ENCODE measurements around the gene TNRC18. TPM values are rescaled to one million over a fixed set of nuclear protein-coding genes. Genes with fewer than 3 reads are reported as not detected.

Gene TNRC18
- polyA plus RNA-seq, 1 of the 3 experiments (the other 2 are of a cell fraction): 34.4 TPM

GRCh38 chr7:5467645-5468044 is 44.0 kb upstream of the TNRC18 start (continued):
- no peak for TF ChIP-seq IRF3 (IDR thresholded peaks at IDR 0.05; ENCODE audit: low read depth, low read length)
- TF ChIP-seq GATA2 (CRISPR knock-in tag; IDR thresholded peaks at IDR 0.05): no peak
- no peak for TF ChIP-seq SIN3A (IDR thresholded peaks at IDR 0.05; ENCODE audit: borderline replicate concordance, low read depth, low read length)
- TF ChIP-seq MEF2A (IDR thresholded peaks at IDR 0.05; ENCODE audit: borderline replicate concordance, low read depth): no peak
- no peak for TF ChIP-seq NRF1 (IDR thresholded peaks at IDR 0.05; ENCODE audit: low read depth, low read length)

- H3K4me1 ChIP-seq (ENCODE audit: control insufficient read depth in 1 of 2, insufficient read depth in 2 of 2, low read depth in 1 of 2, low read length in 1 of 2): no peaks in the 10 kb centered on the region; a peak in 1 of 4 replicates
- TF ChIP-seq TAF1 (IDR thresholded peaks at IDR 0.05; ENCODE audit: borderline replicate concordance, low read depth, low read length): no peak
- no peak for TF ChIP-seq POLR2AphosphoS5 (IDR thresholded peaks at IDR 0.05; ENCODE audit: low read depth, low read length)
- TF ChIP-seq EP300 (IDR thresholded peaks at IDR 0.05; ENCODE audit: borderline replicate concordance in 1 of 2, low read depth in 1 of 2, low read length in 1 of 2): no peak
- no peak for TF ChIP-seq RFX5 (IDR thresholded peaks at IDR 0.05; ENCODE audit: low read length)
- TF ChIP-seq EZH2phosphoT487 (IDR thresholded peaks at IDR 0.05; ENCODE audit: borderline replicate concordance, low read depth): no peak
- ChIA-PET CTCF (interaction anchor here (0.9 to 2.4 kb wide), 2 partner anchors 12 to 16 kb away, joined by 3 to 13 read pairs; no protein-coding TSS in a partner anchor), POLR2A (no interaction called here)
- H3K9me2 ChIP-seq: no peaks in the 10 kb centered on the region
- no peak overlapping the region for H3K4me2 ChIP-seq
- no peak for DNase-seq
- no peaks in the 10 kb centered on the region for H4K20me1 ChIP-seq (ENCODE audit: insufficient read depth)
- no peaks in the 10 kb centered on the region for H3K9me3 ChIP-seq
- no peak overlapping the region for H3K9ac ChIP-seq
- H3K27me3 ChIP-seq (ENCODE audit: insufficient read depth): no peaks in the 10 kb centered on the region
- no peak overlapping the region for H2AFZ ChIP-seq (ENCODE audit: low read depth)
- H3K36me3 ChIP-seq (replicated peaks in 1 of 2; ENCODE audit: control insufficient read depth in 1 of 2, insufficient read depth in 2 of 2, low read length in 1 of 2): no peaks in the 10 kb centered on the region
- 96% methylated on average over 13 of the region's 14 CpGs for WGBS (ENCODE audit: low lambda C conversion rate)
- H3K27ac ChIP-seq (ENCODE audit: low read depth in 2 of 2, low read length in 1 of 2): no peak overlapping the region
- H3F3A ChIP-seq (replicated peaks; ENCODE audit: insufficient read depth): no peaks in the 10 kb centered on the region
- H3K4me3 ChIP-seq (ENCODE audit: low read depth in 2 of 2, low read length in 1 of 2): no peak overlapping the region
- no peaks in the 10 kb centered on the region for H3K79me2 ChIP-seq (ENCODE audit: insufficient read depth)
These were observed 42.9 kb upstream of the TNRC18 start for GRCh38 chr7:5466551-5466950.

GRCh38 chr7:5463031-5463430 is 39.4 kb upstream of the TNRC18 start:
- H3K4me2 ChIP-seq: no peak overlapping the region
- H2AFZ ChIP-seq (ENCODE audit: low read depth): no peak overlapping the region
- POLR2A ChIA-PET: no interaction called here
- H3K4me3 ChIP-seq (ENCODE audit: low read depth in 2 of 2, low read length in 1 of 2): no peak overlapping the region
- no peaks in the 10 kb centered on the region for H3K27me3 ChIP-seq (ENCODE audit: insufficient read depth)
- no peaks in the 10 kb centered on the region for H3K9me3 ChIP-seq
- 72% methylated on average over 3 of the region's 3 CpGs for WGBS (ENCODE audit: low lambda C conversion rate)
- no peak for DNase-seq
- H4K20me1 ChIP-seq (ENCODE audit: insufficient read depth): no peaks in the 10 kb centered on the region
- CTCF ChIA-PET: no interaction called here
- no peaks in the 10 kb centered on the region; a peak in 1 of 4 replicates for H3K4me1 ChIP-seq (ENCODE audit: control insufficient read depth in 1 of 2, insufficient read depth in 2 of 2, low read depth in 1 of 2, low read length in 1 of 2)
- no peak overlapping the region for H3K27ac ChIP-seq (ENCODE audit: low read depth in 2 of 2, low read length in 1 of 2)
- H3K9me2 ChIP-seq: no peaks in the 10 kb centered on the region
- H3K36me3 ChIP-seq (replicated peaks in 1 of 2; ENCODE audit: control insufficient read depth in 1 of 2, insufficient read depth in 2 of 2, low read length in 1 of 2): no peaks in the 10 kb centered on the region
- no peak overlapping the region for H3K9ac ChIP-seq
- no peaks in the 10 kb centered on the region for H3K79me2 ChIP-seq (ENCODE audit: insufficient read depth)
- TF ChIP-seq MXI1 (IDR thresholded peaks at IDR 0.05; ENCODE audit: low read depth, low read length): no peak
- no peak for TF ChIP-seq MEF2A (IDR thresholded peaks at IDR 0.05; ENCODE audit: borderline replicate concordance, low read depth)
- no peak for TF ChIP-seq TCF12 (IDR thresholded peaks at IDR 0.05)
- TF ChIP-seq CTCF (IDR thresholded peaks at IDR 0.05): no peak
- TF ChIP-seq RXRA (IDR thresholded peaks at IDR 0.05; ENCODE audit: borderline replicate concordance, low read depth): no peak
- TF ChIP-seq NFIC (IDR thresholded peaks at IDR 0.05; ENCODE audit: borderline replicate concordance): no peak
- no peak for TF ChIP-seq YY1 (IDR thresholded peaks at IDR 0.05; ENCODE audit: low read depth)
- no peak for TF ChIP-seq EP300 (IDR thresholded peaks at IDR 0.05; ENCODE audit: borderline replicate concordance in 1 of 2, low read depth in 1 of 2, low read length in 1 of 2)
- no peak for TF ChIP-seq POLR2AphosphoS5 (IDR thresholded peaks at IDR 0.05; ENCODE audit: low read depth, low read length)
- TF ChIP-seq RFX5 (IDR thresholded peaks at IDR 0.05; ENCODE audit: low read length): no peak
- TF ChIP-seq FOXM1 (IDR thresholded peaks at IDR 0.05; ENCODE audit: low read depth): no peak
- no peak for TF ChIP-seq JUND (IDR thresholded peaks at IDR 0.05)
- TF ChIP-seq TEAD4 (IDR thresholded peaks at IDR 0.05; ENCODE audit: borderline replicate concordance, insufficient read depth): no peak
- H3F3A ChIP-seq (replicated peaks; ENCODE audit: insufficient read depth): no peaks in the 10 kb centered on the region

Data from SK-N-SH (cell line).